Left renal pelvis (tissue), 4 donors: ENCODE measurements around the gene DERA. TPM values are rescaled to one million over a fixed set of nuclear protein-coding genes. Genes with fewer than 3 reads are reported as not detected.
"Not testable (repeated sequence)": the region's sequence is repeated elsewhere in the genome, so short reads cannot be mapped to it uniquely, and the experiment has no call there.

Experiments
- DNase-seq, 4 donors: peaks; one replicate each; pipeline ENCODE4 v3.0.0-alpha.2; 2013; ENCODE audit warnings: low read depth in 4 of 4, low spot score in 3 of 4
- polyA plus RNA-seq, 4 donors: library from polyadenylated mRNA; unstranded; fragments of 120-200 nt; gene quantifications; one replicate each; pipeline ENCODE4 v1.2.1, GENCODE V29; 2013; ENCODE audit not compliant: insufficient read length in 4 of 4

The DERA gene
- polyA plus RNA-seq, 4 donors: 34.1 to 50.7 (median 47.5) TPM

GRCh38 chr12:15899282-15899870, 11.8 kb upstream of the DERA start:
- no peak for DNase-seq

- DNase-seq: no peak
Observed at GRCh38 chr12:15904378-15904920, 6.7 kb upstream of the DERA start.

GRCh38 chr12:15910468-15910863, 666 bp upstream of the DERA start:
- no peak for DNase-seq

- DNase-seq: not testable (repeated sequence)
Observed at GRCh38 chr12:15911931-15912330, 799 bp downstream of the DERA start.

- DNase-seq: not testable (repeated sequence)
Observed at GRCh38 chr12:15914131-15914530, 3.0 kb downstream of the DERA start.

- no peak for DNase-seq
Observed at GRCh38 chr12:15918066-15918465, 6.9 kb downstream of the DERA start.

GRCh38 chr12:15919418-15919817, 8.3 kb downstream of the DERA start:
- DNase-seq: no peak

GRCh38 chr12:15924956-15925355, 13.8 kb downstream of the DERA start:
- DNase-seq: no peak

GRCh38 chr12:15928346-15928745, 17.2 kb downstream of the DERA start:
- no peak for DNase-seq

GRCh38 chr12:15928870-15929571, 17.9 kb downstream of the DERA start:
- DNase-seq: no peak

GRCh38 chr12:15931590-15932053, 20.5 kb downstream of the DERA start:
- no peak for DNase-seq

- no peak for DNase-seq
Observed at GRCh38 chr12:15932327-15932726, 21.2 kb downstream of the DERA start.

GRCh38 chr12:15932971-15933370, 21.8 kb downstream of the DERA start:
- DNase-seq: no peak

GRCh38 chr12:15933751-15934150, 22.6 kb downstream of the DERA start:
- DNase-seq: no peak

- no peak for DNase-seq
Observed at GRCh38 chr12:15936751-15937150, 25.6 kb downstream of the DERA start.

- DNase-seq: no peak
Observed at GRCh38 chr12:15937902-15938301, 26.8 kb downstream of the DERA start.

GRCh38 chr12:15939111-15939510, 28.0 kb downstream of the DERA start:
- DNase-seq: no peak

GRCh38 chr12:15942475-15942874, 31.3 kb downstream of the DERA start:
- no peak for DNase-seq

- not testable (repeated sequence) for DNase-seq
Observed at GRCh38 chr12:15943519-15943918, 32.4 kb downstream of the DERA start.

- DNase-seq: not testable (repeated sequence)
Observed at GRCh38 chr12:15948461-15948860, 37.3 kb downstream of the DERA start.

- no peak for DNase-seq
Observed at GRCh38 chr12:15955281-15955680, 44.1 kb downstream of the DERA start.

GRCh38 chr12:15956010-15956409, 44.9 kb downstream of the DERA start:
- no peak for DNase-seq
